GM12892 (cell line): ENCODE data around the gene B9D1.

Experiments
- POLR2A ChIP-seq: IDR thresholded peaks from 2 replicates; pipeline ENCODE4 v1.6.1; 2011; ENCODE audit warnings: low read depth, low read length, control low read depth
- POLR2AphosphoS5 ChIP-seq: IDR thresholded peaks from 2 replicates; pipeline ENCODE4 v1.6.1; 2011; ENCODE audit warnings: low read depth, low read length, control low read depth
- TAF1 ChIP-seq: IDR thresholded peaks from 2 replicates; pipeline ENCODE4 v1.6.1; 2011; ENCODE audit warnings: low read depth, mild to moderate bottlenecking, control low read depth, low read length, borderline replicate concordance

- TF ChIP-seq POLR2AphosphoS5 (no peak), TAF1 (no peak), POLR2A (no peak)
Measured at GRCh38 chr17:19359856-19360255, 2.7 kb downstream of the B9D1 start.
